Measurements from ENCODE around the gene PRKG1.

DNA sequence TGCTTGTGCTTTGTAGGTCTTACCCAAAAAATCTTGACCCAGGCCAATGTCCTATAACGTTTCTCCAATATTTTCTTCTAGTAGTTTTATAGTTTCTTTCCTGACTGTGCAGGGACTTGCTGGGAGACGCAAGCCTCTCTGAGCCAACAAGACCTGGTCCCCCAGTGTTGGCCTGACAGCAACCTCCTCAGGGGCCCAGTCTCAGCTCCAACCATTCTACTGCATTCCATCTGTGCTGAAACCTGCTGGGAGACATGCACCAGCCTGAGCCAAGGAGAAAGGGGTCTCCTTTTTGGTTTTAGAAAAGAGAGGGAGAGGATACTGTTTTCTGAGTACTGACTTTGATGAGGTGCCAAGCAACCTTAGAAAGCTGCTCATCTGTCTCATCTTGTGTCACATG lies 251.4 kb downstream of the PRKG1 start:
- TF ChIP-seq POLR2A (IDR thresholded peaks at IDR 0.05; ENCODE audit: low read depth, low read length) = no peak
- TF ChIP-seq, protein P1, sequence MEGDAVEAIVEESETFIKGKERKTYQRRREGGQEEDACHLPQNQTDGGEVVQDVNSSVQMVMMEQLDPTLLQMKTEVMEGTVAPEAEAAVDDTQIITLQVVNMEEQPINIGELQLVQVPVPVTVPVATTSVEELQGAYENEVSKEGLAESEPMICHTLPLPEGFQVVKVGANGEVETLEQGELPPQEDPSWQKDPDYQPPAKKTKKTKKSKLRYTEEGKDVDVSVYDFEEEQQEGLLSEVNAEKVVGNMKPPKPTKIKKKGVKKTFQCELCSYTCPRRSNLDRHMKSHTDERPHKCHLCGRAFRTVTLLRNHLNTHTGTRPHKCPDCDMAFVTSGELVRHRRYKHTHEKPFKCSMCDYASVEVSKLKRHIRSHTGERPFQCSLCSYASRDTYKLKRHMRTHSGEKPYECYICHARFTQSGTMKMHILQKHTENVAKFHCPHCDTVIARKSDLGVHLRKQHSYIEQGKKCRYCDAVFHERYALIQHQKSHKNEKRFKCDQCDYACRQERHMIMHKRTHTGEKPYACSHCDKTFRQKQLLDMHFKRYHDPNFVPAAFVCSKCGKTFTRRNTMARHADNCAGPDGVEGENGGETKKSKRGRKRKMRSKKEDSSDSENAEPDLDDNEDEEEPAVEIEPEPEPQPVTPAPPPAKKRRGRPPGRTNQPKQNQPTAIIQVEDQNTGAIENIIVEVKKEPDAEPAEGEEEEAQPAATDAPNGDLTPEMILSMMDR (conservative IDR thresholded peaks at IDR 0.05; ENCODE audit: low read depth, low read length) = no peak
- no peak for TF ChIP-seq RAD21 (IDR thresholded peaks at IDR 0.05; ENCODE audit: low read length)
- no peak for TF ChIP-seq CEBPB (IDR thresholded peaks at IDR 0.05; ENCODE audit: low read depth, low read length)
